OCI-LY3 (cell line): ENCODE results near the gene CCDC63.

ENCODE experiments used
- H2AFZ ChIP-seq: fragments of 200-600, 300-600 bp; shearing (Covaris generic); 2 replicates; pipeline ENCODE4 v1.6.0; 2014; ENCODE audit warnings: antibody characterized with exemption, low read depth, low read length
- H3K27ac ChIP-seq: fragments of 200-600, 300-600 bp; sonication (generic); 2 replicates; pipeline ENCODE4 v1.5.1; 2014; ENCODE audit warnings: mild to moderate bottlenecking, low read length, moderate library complexity, mixed read lengths
- H3K27me3 ChIP-seq: fragments of 200-600, 300-600 bp; sonication (generic); 2 replicates; pipeline ENCODE4 v1.6.1; 2014; ENCODE audit warnings: low read depth, low read length, mixed read lengths
- H3K36me3 ChIP-seq: fragments of 200-600, 300-600 bp; sonication (generic); replicated peaks from 2 replicates; pipeline ENCODE3; 2014; ENCODE audit warnings: low read depth, low read length, mixed read lengths
- H3K4me1 ChIP-seq: fragments of 300-600, 200-600 bp; sonication (generic); 2 replicates; pipeline ENCODE4 v1.6.1; 2014; ENCODE audit warnings: low read length, mixed read lengths
- H3K4me2 ChIP-seq: fragments of 200-600, 300-600 bp; sonication (generic); 2 replicates; pipeline ENCODE4 v1.6.1; 2014; ENCODE audit warnings: low read length, mixed read lengths
- H3K4me3 ChIP-seq: fragments of 300-600, 200-600 bp; sonication (generic); 2 replicates; pipeline ENCODE4 v1.5.1; 2014; ENCODE audit warnings: antibody characterized with exemption, mild to moderate bottlenecking, low read length, moderate library complexity
- H3K79me2 ChIP-seq: fragments of 300-600, 200-600 bp; shearing (Covaris generic); 2 replicates; pipeline ENCODE4 v1.6.1; 2014; ENCODE audit warnings: mild to moderate bottlenecking, low read length, mixed read lengths
- H3K9ac ChIP-seq: fragments of 300-600, 200-600 bp; shearing (Covaris generic); 2 replicates; pipeline ENCODE4 v1.6.0; 2014; ENCODE audit warnings: mild to moderate bottlenecking, low read length, moderate library complexity
- H3K9me3 ChIP-seq: fragments of 200-600, 300-600 bp; shearing (Covaris generic); 2 replicates; pipeline ENCODE4 v1.6.1; 2014; ENCODE audit warnings: low read length, mixed read lengths; ENCODE audit not compliant: insufficient read depth
- H4K20me1 ChIP-seq: fragments of 200-600, 300-600 bp; sonication (generic); 2 replicates; pipeline ENCODE4 v1.6.1; 2016; ENCODE audit warnings: low read length, mixed read lengths; ENCODE audit not compliant: insufficient read depth
- EZH2phosphoT487 ChIP-seq: fragments of 200-600 bp; shearing (Covaris generic); IDR thresholded peaks from 2 replicates; pipeline ENCODE4 v1.6.1; 2018; ENCODE audit warnings: antibody characterized with exemption, mixed run types, low read depth
- TF ChIP-seq, protein P1 (sequence below): fragments of 200-600, 300-600 bp; sonication (generic); IDR thresholded peaks from 2 replicates; pipeline ENCODE4 v1.5.1; 2014; ENCODE audit warnings: antibody characterized with exemption, low read length, low read depth

CCDC63 gene

DNA sequence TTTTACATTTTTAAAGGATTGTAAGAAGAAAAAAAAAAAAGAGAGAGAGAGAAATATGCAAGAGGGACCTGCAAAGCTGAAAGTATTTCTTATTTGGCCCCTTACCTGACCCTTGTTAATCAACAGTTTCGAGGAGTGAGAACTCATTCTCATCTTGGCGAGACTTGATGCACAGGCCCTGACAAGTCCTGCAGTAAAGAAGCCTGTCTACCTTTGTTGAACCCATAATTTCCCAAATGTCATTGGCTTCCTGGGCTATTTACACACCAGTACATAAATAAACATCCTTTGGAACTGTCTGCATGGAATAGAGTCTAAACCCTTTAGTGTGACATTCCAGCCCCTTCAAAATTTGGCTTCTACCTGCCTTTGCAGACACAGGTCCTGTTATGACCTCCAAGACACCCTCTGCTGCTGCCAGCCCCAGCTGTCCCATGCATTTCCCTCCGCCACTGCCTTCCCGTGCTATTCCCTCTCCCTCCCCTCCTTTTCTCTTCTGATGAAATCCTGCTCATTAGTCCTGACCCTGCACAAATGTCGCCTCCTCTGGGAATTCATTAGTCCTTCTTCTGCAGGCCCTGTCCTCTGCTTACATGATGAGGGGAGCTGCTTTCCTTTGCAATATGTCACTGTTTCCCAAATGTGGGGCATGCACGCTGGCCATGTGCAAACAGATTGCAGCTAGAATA is 38.5 kb downstream of the CCDC63 start:
- Histone ChIP-seq H3K4me2 (no peak overlapping the region), H3K9me3 (no peaks in the 10 kb centered on the region), H3K79me2 (no peaks in the 10 kb centered on the region), H3K4me1 (no peaks in the 10 kb centered on the region), H3K27me3 (no peaks in the 10 kb centered on the region), H3K9ac (no peak overlapping the region), H4K20me1 (no peaks in the 10 kb centered on the region), H3K27ac (no peak overlapping the region), H3K36me3 (no peaks in the 10 kb centered on the region), H3K4me3 (no peak overlapping the region), H2AFZ (no peak overlapping the region)
- no peak for TF ChIP-seq EZH2phosphoT487
- TF ChIP-seq, protein P1, sequence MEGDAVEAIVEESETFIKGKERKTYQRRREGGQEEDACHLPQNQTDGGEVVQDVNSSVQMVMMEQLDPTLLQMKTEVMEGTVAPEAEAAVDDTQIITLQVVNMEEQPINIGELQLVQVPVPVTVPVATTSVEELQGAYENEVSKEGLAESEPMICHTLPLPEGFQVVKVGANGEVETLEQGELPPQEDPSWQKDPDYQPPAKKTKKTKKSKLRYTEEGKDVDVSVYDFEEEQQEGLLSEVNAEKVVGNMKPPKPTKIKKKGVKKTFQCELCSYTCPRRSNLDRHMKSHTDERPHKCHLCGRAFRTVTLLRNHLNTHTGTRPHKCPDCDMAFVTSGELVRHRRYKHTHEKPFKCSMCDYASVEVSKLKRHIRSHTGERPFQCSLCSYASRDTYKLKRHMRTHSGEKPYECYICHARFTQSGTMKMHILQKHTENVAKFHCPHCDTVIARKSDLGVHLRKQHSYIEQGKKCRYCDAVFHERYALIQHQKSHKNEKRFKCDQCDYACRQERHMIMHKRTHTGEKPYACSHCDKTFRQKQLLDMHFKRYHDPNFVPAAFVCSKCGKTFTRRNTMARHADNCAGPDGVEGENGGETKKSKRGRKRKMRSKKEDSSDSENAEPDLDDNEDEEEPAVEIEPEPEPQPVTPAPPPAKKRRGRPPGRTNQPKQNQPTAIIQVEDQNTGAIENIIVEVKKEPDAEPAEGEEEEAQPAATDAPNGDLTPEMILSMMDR: no peak

DNA sequence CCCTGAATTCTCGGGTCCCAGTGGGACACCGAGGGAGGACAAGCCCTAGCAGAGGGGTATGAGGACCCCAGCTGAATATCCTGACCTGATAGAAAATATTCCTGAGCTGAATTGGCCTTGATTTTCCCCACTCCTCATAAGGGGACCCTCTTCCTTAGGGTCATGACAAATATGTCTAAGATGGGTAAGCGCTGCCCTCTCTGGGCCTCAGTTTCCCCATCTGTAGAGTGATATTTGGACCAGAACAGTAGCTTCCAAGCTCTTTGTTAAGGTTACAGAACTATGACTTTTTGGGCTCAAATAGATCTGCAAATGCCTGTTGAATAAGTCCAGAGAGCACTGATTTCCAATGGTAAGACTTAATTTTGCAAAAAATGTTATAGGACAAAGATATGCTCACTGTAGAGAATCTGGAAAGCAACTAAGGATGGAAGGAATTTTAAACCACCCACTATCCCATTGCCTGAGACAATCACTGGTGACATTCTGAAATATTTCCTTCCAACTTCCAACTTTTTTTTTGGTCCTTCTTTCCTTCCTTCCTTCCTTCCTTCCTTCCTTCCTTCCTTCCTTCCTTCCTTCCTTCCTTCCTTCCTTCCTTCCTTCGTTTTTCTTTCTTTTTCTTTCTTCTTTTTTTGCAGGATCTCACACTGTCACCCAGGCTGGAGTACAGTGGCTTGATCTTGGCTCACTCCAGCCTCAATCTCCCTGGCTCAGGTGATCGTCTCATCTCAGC is 41.6 kb downstream of the CCDC63 start:
- no peak overlapping the region for H2AFZ ChIP-seq
- peak overlapping the region; percentile 87 for H3K4me2 ChIP-seq
- H3K9me3 ChIP-seq: no peaks in the 10 kb centered on the region
- no peak overlapping the region for H3K27ac ChIP-seq
- no peaks in the 10 kb centered on the region for H4K20me1 ChIP-seq
- no peaks in the 10 kb centered on the region for H3K4me1 ChIP-seq
- no peak overlapping the region; the same call in 1 of the 2 replicates for H3K4me3 ChIP-seq
- no peaks in the 10 kb centered on the region for H3K79me2 ChIP-seq
- TF ChIP-seq, protein P1: no peak
- no peak for TF ChIP-seq EZH2phosphoT487
- H3K36me3 ChIP-seq: no peaks in the 10 kb centered on the region
- no peak overlapping the region for H3K9ac ChIP-seq
- H3K27me3 ChIP-seq: no peaks in the 10 kb centered on the region

DNA sequence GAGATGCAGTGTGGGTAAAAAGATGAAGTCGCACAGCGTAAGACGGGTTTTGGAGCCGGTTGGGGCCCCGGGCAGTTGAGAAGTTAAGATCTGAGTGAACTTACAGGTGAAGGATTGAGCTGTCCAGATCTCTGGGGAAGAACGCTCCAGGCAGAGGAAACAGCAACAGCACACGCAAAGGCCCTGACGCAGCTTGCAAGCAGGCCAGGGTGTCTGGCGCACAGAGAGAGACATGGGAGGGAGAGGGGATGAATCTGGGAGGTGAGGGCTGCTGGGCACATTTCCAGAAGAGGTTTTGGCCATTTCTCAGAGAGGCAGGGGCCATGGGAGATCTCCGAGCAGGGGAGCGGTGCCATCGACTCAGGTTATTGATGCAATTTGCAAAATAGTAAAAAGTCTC is 42.6 kb downstream of the CCDC63 start:
- TF ChIP-seq, protein P1: no peak
- no peak for TF ChIP-seq EZH2phosphoT487
- Histone ChIP-seq H2AFZ (no peak overlapping the region), H3K4me2 (no peak overlapping the region), H3K79me2 (no peaks in the 10 kb centered on the region), H3K9me3 (no peaks in the 10 kb centered on the region), H3K9ac (no peak overlapping the region), H3K4me3 (no peak overlapping the region), H4K20me1 (no peaks in the 10 kb centered on the region), H3K27ac (no peak overlapping the region), H3K4me1 (no peaks in the 10 kb centered on the region), H3K27me3 (no peaks in the 10 kb centered on the region), H3K36me3 (no peaks in the 10 kb centered on the region)

DNA sequence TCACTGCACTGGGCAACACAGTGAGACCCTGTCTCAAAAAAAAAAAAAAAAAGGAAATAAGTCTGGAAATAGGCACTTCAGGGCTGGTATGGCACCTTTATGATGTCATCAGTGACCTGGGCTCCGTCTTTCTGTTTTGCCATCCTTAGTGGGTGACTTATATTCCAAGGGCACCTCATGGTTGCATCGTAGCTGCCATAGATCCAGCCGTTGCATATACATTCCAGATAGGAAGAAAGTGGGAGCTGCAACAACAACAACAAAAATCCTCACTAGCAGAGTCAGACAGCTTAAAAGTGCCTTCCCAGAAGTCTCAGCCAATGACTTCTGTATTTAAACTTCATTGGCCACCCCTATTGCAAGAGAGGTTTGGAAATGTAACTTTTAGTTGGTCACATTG is 47.2 kb downstream of the CCDC63 start:
- Histone ChIP-seq H3K27ac (no peak overlapping the region), H3K4me3 (peak overlapping the region; percentile 83), H3K9ac (no peak overlapping the region), H3K27me3 (no peaks in the 10 kb centered on the region), H3K79me2 (no peaks in the 10 kb centered on the region), H4K20me1 (no peaks in the 10 kb centered on the region), H3K4me1 (peaks cover 3% of the 10 kb centered on the region; the same call in 1 of the 2 replicates), H3K36me3 (no peaks in the 10 kb centered on the region), H2AFZ (peak overlapping the region; percentile 100; the same call in 1 of the 2 replicates), H3K9me3 (no peaks in the 10 kb centered on the region), H3K4me2 (peak overlapping the region; percentile 96)
- no peak for TF ChIP-seq EZH2phosphoT487
- TF ChIP-seq, protein P1: no peak
